PC-3 (cell line): ENCODE measurements around the gene PLEKHA5.

ENCODE experiments used
- CTCF ChIP-seq: fragments of 300-600 bp; sonication (generic); conservative IDR thresholded peaks from 2 replicates; pipeline ENCODE4 v1.5.1; 2017; ENCODE audit warnings: antibody characterized with exemption, low read depth, mild to moderate bottlenecking, low read length
- EZH2 ChIP-seq: fragments of 300-600 bp; sonication (generic); IDR thresholded peaks from one replicate; pipeline ENCODE4 v1.6.1; 2017; ENCODE audit warnings: antibody characterized with exemption, mild to moderate bottlenecking, low read length; ENCODE audit not compliant: unreplicated experiment

GRCh38 chr12:19301688-19302087, 172.2 kb downstream of the PLEKHA5 start:
- TF ChIP-seq CTCF = no peak
- TF ChIP-seq EZH2 = no peak
